ENCODE data around the gene DCAF10.
A peak's percentile ranks its signal among the peaks of the same experiment; 100 is the strongest.
"Not testable (repeated sequence)": the region's sequence is repeated elsewhere in the genome, so short reads cannot be mapped to it uniquely, and the experiment has no call there.

Gene DCAF10

DNA sequence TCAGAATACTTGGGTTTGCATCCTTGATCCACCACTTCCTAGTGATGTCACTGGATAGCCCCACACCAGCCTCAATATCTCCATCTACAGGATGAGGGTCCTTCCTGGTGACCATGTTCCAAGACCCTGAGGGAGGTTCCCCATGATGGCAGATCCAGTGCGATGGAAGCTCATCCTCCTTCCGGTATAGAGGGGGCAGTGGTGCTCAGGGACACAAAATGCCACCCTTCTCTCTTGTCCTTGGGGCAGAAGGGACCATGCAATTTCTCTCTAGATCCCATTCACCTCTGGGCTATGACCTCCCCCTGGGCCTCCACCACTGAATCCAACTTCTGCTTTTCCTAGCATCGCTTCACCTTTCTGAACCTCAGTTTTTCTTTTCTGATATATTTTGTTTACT lies 108.7 kb downstream of the DCAF10 start:
- no peak for DNase-seq (ENCODE audit: low read depth)

- not testable (repeated sequence) for DNase-seq (ENCODE audit: low read depth)
These were observed 109.2 kb downstream of the DCAF10 start for GRCh38 chr9:37909836-37910235.

- no peak for DNase-seq (ENCODE audit: low read depth)
These were observed 109.7 kb downstream of the DCAF10 start for GRCh38 chr9:37910271-37910670.

GRCh38 chr9:37911271-37911681 lies 110.7 kb downstream of the DCAF10 start:
- no peak for DNase-seq (ENCODE audit: low read depth)

GRCh38 chr9:37913480-37914153 lies 113.0 kb downstream of the DCAF10 start:
- peak; percentile 70 for DNase-seq (ENCODE audit: low read depth)

DNA sequence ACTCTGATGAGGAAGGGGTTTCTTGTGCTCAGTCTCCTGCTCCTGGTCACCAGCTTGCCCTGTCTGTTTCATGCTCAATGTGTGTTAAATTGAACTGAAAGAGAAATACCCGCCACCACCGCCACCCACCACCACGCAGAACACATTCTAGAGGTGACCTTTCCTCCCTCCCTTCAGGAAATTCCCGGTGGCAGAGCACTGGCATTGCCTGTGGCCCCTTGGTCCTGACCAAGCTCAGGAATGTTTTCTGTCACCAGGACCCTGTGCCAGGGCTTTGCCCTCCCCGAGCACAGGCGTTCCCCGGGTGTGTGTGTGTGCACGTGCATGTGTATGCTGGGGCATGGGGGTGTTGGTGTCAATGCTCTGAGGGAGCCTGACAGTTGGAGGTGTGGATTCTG lies 113.6 kb downstream of the DCAF10 start:
- DNase-seq (ENCODE audit: low read depth) = no peak

- DNase-seq (ENCODE audit: low read depth) = no peak
These were observed 114.2 kb downstream of the DCAF10 start for GRCh38 chr9:37914701-37915358.

DNA sequence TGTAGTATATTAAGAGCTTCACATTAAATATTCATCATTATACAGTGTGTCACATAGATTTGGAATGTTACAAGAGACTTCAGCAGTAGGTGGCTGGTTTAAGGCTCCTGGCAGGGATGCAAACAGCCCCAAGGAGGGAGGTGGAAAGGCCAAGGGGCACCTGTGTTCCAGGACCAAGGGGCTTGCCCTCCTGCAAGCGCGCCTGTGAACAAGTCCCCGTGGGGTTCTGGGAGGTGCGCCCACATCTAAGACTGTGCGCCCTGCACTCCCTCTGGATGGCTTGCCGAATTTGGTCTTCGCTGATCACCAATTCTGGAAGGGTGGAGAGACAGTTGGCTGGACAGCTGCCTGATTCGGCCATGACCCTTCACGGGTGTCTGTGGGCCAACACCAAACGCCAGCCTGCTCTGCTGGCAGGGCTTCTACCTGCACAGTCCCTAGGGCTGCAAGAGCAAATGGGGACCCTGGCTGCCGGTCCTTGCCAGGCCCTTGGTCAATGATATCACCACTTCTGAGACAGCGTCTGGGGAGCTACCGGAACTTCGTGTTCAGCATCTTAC lies 115.4 kb downstream of the DCAF10 start:
- no peak for DNase-seq (ENCODE audit: low read depth)

DNA sequence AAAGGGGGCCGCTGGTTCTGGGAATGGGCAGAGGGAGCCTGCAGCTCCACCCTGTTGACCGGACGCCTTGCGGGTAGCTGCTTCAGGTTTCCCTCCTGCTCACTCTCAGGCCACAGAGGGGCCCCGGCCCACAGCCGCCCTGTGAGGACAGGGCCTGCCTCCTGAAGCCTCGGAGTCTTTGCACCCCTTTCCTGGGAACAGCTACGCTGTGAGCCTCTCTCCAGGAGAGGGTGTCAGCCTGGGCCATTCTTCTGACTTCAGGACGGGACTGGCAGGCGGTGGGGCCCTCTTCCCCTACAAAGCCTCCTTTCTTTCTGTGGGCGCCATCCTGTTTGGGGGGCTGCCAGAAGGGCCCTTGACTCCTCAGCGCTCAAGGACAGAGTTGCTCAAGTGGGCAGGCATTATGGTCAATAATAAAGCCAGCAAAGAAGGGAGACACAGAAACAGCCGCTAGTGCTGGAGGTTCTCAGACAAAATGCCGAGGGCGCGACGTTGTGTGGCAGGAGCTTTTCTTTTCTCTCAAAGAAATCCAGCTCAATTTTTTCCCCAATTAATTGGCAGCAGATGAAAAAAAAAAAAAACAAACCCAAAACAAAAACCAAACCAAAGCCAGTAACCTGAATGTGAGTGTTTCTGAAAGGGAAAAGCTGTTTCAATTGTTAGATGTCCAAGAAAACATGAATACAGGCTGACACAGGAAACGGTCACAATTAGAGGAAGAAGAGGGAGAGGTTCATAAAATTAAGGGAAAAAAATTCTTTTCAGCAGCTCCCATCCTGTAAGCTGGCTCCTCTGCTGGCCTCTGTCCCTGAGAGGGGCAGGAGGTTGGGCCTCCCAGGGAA lies 116.1 kb downstream of the DCAF10 start:
- no peak for DNase-seq (ENCODE audit: low read depth)
